Fibroblast of lung (primary cell): ENCODE results near the gene ERBB4.

Experiments
- CTCF ChIP-seq, 2 donors: IDR thresholded peaks in 1 of 2; conservative IDR thresholded peaks in 1 of 2; 1 replicate in 1 of 2; 2 replicates in 1 of 2; pipeline ENCODE4 v1.5.1; 2011 to 2012; ENCODE audit warnings: low read length in 2 of 2, control low read depth in 1 of 2, inconsistent platforms in 1 of 2, low read depth in 1 of 2, mild to moderate bottlenecking in 1 of 2
- EZH2 ChIP-seq: IDR thresholded peaks from 2 replicates; pipeline ENCODE4 v1.5.1; 2012; ENCODE audit warnings: low read length, control low read depth, mild to moderate bottlenecking; ENCODE audit errors: missing control alignments

- no peak for TF ChIP-seq CTCF (conservative IDR thresholded peaks at IDR 0.05 in 1 of 2, IDR thresholded peaks at IDR 0.05 in 1 of 2; ENCODE audit: low read depth in 1 of 2, low read length in 2 of 2)
- no peak for TF ChIP-seq EZH2
These were observed 178.5 kb downstream of the ERBB4 start for GRCh38 chr2:212360068-212360460.
